ENCODE results near the gene ORMDL3.
"Not testable (repeated sequence)": the region's sequence is repeated elsewhere in the genome, so short reads cannot be mapped to it uniquely, and the experiment has no call there.

The ORMDL3 gene

DNA sequence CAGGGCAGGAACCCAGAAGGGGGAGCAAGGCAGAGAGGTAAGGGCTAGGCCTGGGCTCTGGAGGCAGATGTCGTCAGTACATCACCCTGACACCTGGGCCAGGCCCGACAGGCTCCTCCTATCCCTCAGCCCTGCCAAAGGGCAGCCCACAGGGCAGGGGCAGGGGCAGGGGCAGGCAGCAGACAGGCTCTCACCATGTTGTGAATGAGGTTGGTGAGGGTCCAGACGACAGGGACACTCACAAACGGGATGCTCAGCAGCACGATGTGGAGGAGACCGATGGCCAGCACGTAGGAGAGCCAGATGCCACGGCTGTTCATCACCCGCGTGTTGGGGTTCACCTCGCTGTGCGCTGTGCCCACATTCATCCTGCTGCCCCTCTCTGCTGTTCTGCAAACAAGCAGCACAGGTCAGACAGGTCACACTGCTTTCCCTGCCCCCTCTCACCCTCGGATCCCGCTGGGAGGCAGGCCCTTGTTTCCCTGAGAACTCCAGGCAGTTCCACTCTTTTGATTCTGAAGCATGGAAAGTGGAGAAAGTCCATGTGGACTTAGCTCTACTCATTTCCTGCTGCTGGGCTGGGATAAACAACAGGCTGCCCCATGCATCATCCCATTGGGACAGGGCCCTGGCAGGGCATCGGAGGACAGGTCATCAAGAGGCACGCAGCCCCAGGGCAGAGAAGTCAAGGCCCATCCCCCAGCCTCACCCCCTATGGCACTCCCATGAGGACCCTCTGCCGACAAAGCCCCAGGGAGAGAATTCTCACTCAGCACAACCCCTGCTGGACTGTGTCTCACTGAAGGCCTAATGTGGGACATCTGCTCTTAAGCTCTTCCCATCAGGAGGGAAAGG is 3.3 kb downstream of the ORMDL3 start:
- no peak for DNase-seq

DNA sequence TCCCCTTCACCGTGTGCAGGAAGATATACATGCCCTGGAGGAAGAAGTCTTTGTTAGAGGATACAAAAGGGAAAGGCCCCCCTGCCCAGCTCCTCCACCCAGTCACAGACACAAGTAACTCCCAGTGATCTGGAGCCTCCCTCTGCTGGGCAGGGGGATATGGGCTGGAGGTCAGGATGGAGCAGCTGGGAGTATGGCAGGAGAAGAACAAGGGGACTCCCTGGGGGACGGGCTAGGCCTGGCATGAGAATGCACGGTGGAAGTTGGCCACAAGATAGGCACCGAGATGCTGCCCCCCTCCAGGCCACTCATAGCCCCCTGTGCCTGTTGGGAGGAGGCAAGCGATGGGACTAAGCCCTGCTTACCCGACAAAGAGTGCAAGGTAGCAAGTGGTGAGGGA is 4.2 kb downstream of the ORMDL3 start:
- DNase-seq, result no peak

DNA sequence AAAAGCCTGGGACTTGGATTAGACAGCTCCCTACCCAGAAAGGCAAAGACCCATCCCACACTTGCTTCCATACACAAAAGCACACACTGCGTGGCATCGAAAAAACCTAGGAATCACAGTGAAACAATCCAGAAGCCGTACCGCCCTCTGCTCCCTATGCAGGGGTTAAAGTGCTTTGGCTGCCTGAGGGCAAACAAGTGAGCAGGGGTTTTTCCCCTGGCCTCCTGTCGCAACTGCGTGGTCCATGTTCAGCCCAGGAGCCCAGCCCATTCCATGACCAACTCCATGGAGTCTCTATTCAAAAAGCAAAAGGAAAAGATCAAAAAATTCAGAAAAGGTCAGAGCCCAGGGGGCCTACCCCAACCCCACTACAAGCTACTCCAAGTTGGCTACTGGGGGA is 5.4 kb downstream of the ORMDL3 start:
- DNase-seq, result no peak

DNA sequence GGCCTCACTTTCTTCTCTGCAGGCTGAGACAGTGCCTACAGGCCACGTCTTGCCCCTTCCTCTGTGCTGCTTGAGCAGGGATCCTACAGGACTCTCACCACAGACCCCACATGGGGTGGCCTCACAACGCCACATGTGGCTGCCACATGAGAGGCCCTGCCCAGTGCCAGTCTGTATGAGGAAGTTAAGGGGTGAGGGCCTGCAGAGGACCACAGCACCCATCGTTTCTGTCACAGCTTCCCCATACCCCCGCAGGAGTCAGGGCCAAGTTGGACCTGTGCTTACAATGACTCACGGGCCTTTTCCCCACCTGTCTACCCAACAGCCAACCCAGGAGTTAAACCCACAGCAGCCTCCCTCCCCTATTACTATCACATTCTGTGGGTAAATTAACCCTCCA is 6.1 kb downstream of the ORMDL3 start:
- DNase-seq, result peak; percentile 51

DNA sequence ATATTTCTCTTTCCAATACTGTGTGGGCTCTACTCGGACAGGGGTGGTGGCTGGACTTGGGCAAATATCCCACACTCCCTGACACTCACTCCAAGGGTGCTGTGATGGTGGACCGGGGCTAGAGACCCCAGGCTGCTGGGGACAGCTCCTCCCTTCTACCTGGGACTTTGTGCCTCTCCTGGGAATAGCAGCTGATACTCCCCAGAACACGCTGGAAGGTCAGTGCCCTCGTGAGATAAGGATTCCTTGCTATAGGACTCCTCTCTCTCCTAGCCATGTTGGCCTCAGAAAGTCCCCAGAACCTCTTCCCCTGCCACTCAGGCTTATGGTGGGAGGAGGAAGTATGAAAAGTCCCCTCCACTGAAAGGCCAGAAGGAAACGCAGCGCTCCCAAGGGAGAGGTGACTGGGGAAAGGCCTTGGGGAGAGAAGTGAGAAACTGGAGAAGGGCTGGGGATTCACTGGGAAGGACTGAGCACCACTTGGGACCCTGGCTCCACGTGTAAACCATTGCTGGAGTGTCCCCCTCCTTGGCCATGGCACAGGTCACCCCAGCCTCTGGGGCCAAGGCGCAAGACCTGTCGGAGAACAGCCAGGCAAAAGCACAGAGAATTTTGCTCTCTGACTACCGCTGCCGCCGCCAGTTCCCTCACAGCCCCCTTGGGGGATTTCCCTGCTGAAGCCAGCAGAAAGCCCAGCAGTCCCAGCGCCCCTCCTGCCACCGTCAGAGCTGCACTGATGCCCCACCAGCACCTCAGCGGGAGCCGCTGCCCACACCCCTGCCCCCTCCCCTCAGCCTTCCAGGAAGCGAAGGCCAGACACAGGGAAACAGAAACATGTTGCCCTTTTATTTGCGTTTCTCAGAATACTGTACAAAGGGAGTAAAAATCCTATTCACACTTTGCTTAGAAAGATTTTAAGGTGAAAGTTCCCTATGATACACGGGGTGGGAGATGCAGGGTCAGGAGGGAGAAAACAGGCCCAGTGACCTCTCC is 6.9 kb downstream of the ORMDL3 start:
- DNase-seq, result no peak

DNA sequence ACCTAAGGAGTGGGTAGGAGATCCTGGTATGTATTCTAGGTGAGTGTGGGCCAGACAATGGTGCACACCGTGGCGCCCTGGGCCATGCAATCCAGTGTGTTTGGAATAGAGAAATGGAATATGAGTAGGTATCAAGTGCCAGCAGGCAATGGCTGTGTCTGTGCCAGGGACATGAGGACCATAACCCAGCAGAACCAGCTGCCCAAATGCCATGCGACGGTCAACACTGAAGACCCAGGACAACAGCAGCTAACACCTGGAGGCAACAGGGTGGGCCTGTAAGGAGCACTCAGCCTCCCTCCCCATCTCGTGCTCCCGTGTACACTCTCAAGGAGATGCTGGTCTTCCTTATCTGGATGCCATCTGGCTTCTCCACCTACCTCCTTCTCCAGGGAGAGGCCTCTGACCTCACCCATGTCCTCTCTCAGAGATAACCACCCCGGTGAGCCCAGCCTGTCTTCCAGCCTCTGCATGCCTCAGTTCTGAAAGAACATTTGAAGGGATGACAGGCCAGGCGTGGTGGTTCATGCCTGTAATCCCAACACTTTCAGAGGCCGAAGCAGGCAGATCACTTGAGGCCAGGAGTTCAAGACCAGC is 8.2 kb downstream of the ORMDL3 start:
- DNase-seq, result peak; percentile 73

DNA sequence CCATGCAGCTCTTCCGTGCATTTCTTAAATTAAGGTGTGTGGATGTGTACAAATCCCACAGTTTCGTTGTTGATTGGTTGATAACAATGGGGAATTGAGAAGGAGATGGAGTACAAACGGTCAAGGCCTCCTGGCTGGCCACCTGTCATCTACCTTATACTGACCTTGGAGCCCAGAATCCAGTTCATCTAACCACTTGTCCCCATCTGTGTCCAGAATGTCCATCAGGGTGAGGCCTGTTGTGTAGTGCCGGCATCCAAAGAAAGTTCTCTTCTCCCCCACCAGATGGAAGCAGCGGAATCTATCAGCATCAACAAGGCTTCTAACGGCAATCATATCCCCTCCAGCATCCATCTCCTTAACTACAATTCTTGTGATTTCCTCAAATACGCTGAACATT is 10.5 kb downstream of the ORMDL3 start:
- DNase-seq, result peak; percentile 13

DNA sequence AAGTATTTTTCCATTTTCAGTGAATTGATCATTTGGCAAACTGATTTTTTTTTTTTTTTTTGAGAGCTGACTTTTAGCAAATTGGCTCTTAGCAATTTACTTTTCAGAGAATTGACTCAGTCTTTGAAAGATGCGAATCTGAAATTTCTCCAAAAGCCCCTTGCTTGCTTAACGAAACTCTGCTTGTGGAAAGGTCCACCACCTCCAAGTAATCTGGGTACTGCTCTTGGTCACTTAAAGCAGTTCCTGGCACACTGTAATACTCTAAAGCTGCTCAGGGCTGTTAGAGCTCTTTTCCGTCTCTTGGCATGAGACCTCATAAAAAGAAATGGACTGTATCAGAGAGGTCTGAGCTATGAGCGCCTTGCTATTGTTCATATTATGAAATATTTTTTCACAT is 11.8 kb downstream of the ORMDL3 start:
- no peak for DNase-seq

DNA sequence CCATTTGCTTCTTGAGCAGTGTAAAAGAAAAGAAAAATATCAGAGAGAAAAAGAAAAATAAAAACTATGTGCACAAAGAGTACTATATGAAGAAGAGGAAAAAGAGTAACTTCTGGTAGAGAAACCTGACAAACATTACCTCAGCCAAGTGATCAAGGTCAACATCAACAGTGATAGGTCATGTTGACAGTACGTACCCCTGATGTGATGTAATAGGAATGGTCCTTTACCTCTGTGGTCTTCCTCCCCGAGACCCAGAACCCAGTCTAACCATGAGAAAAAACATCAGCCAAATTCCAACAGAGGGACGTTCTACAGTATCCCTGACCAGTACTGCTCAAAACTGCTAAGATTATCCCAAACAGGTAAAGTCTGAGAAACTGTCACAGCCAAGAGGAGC is 13.4 kb downstream of the ORMDL3 start:
- no peak for DNase-seq

DNA sequence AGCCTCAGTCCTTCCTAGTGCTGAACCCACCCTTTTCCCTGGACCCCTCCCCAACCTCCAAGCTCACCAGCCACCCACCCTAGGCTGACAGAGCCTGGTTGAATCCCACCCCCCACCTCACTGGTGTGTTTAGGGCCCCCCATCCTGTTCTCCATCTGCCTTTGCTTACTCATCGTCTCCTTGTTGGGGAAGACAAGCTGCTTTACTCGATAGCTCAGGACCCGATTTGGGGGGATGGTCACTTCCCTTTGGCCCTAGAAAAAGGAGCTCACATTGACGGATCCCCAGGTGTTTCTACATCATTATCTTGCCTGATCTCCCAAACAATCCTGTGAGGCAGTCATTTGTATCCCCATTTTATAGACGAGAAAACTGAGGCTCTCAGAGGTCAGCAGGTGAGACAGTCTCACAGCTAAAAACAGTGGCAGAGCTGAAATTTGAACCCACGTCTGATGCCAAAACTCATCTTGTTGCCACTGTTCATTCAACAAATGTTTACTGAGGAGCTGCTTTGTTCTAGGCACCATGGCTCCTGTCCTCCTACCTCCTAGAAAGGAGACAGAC is 18.5 kb downstream of the ORMDL3 start:
- DNase-seq, result no peak

DNA sequence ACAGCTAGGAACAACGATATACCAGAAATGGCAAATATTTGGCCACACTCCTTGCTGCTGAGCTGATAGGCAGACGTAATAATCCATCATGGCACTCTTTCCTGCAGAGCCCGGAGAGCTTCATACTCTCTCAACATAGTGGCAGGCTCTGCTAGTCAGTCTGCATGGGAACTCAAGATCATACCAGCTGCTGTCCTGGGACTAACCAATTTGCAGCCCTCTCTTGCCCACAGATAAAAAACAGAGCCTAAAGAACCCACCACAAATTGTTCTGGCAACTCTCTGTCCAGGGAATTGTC is 22.5 kb downstream of the ORMDL3 start:
- DNase-seq, result no peak

DNA sequence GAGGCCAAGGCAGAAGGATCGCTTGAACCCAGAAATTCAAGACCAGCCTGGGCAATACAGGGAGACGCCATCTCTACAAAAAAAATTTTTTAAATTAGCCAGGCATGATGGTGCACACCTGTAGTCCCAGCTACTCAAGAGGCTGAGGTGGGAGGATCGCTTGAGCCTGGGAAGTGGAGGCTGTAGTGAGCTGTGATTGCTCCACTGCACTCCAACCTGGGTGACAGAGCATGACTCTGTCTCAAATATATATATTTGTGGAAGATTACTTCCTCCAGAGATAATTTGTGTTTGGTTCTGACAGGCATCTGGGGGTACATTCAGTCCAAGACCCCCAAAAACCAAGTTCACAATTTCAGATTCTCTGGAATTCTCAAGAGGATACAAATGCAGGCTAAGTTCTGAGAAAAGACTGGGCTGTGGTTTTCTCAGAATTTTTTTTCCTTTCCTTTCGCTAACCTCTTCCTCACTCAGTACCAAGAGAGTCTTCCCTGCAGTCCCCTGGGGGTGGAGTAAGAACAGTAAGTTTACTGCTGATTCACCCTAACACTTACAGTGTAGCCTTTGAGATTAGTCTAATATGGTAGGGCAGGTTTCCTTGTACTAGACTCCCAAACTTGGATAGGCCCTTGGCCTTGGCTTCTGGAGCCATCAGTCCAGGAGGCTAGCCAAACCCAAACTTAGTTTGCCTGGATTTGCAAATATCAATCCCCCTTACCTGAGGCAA is 24.1 kb downstream of the ORMDL3 start:
- DNase-seq, result peak; percentile 81

DNA sequence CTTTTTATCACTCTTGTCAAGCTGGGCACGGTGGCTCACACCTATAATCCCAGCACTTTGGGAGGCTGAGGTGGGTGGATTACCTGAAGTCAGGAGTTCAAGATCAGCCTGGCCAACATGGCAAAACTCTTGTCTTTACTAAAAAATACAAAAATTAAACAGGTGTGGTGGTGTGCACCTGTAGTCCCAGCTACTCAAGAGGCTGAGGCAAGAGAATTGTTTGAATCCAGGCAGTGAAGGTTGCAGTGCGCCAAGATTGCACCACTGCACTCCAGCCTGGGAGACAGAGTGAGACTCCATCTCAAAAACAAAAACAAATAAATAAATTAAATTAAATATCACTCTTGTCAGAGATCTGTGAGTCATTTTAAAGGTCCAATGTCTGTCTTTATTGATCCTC is 25.4 kb downstream of the ORMDL3 start:
- not testable (repeated sequence) for DNase-seq

DNA sequence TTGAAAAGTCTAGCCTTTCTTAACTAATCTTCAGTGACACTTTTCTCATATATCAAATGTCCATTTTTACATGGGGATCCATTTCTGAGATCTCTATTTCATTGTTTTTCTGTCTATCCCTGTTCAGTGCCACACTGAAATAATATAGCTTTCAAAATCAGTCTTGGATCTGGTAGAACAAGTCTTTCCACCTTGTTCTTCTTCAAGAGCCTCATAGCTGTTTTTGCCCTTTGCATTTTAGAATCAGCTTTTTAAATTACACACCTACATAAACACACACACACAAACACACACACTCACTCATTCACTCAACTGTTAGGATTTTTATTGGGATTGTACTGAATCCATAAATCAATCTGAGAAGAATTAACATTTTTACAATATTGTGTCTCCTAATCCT is 28.2 kb downstream of the ORMDL3 start:
- DNase-seq, result no peak

DNA sequence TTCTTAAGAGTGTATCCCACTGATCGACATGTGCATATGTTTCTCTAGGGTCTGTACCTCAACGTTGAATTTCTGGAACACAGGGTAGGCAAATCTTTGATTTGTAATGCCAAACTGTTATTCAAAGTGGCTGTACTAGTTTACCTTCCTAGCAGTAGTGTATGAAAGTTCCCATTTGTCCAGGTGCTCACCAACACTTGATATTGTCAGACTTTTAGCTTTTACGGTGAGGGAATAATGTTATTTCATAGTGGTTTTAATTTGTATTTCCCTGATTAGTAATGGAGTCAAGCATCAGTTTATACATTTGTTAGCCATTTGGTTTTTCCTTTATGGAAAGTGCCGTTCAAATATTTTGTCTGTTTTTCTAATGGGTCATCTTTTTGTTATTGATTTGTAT is 29.3 kb downstream of the ORMDL3 start:
- no peak for DNase-seq

DNA sequence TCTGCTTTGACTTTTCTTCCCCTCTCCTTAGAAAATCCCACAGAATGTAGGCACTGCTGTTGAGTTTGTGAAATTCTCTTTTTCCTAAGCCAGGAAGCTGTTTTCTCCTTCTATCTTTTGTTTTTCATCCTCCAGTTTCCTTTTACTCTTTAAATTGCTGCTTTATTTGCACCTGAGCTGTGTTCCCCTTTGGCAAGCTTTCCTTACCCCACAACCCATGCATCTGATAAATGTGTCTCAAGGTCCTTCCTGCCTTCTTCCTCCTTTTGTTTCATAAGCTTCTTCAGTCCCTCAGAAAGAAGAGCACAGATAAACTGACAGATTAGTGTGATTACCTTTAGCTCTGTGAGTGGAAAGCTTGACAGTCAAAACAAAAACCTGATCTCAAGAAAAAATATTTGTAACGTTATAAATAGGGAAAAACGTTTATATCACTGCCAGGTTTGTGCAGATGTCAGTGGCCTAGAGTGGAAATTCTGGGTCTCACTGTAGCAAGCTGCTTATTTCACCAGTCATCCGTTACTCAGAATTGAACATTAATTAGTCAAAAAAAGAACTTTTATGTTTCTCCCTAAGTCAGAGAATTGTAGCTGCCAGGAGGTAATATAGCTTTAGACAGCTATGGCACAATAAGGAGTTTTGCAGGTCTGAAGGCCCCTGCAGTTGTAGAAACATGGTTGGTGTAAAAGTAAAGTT is 32.6 kb downstream of the ORMDL3 start:
- DNase-seq, result peak; percentile 55

DNA sequence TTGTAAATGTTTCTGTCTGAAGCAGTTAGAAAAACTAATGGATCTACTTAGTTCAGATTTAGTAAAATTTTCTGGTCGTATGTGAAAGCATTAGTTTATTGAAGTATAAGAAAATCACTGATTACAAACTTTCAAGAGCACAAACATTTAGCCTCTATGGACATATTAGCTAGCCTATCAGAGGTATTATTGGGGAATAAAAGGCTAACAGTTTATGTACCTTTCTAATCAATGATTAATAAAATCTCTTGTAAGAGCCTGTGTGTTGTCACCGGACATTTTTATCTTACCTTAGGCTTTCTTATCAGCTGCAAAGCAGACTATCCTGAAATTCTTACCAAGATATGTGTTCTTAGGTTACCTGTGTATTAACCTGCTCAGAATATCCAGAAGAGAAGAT is 38.2 kb downstream of the ORMDL3 start:
- no peak for DNase-seq

DNA sequence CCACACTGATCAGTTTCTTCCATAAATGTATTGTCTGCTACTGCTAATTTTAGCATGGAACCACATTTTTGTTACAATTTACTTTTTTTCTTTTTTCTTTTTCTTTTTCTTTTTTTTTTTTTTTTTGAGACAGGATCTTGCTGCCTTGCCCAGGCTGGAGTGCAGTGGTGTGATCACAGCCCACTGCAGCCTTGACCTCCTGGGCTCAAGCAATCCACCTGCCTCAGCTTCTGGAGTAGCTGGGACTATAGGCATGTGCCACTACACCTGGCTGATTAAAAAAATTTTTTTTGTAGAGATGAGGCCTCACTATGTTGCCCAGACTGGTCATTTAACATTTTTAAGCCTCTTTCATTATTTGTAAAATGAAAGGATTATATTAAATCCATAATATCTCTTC is 40.3 kb downstream of the ORMDL3 start:
- DNase-seq, result no peak

DNA sequence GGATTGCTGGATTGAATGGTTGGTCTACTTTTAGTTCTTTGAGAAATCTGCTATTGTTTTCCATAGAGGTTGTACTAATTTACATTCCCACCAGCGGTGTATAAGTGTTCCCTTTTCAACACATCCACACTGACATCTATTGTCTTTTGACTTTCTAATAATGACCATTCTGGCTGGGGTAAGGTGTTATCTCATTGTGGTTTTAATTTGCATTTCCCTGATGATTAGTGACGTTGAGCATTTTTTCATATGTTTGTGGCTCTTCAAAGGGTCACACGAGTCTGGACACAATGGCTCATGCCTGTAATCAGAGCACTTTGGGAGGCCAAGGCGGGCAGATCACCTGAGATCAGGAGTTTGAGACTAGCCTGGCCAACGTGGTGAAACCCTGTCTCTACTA is 41.3 kb downstream of the ORMDL3 start:
- not testable (repeated sequence) for DNase-seq

DNA sequence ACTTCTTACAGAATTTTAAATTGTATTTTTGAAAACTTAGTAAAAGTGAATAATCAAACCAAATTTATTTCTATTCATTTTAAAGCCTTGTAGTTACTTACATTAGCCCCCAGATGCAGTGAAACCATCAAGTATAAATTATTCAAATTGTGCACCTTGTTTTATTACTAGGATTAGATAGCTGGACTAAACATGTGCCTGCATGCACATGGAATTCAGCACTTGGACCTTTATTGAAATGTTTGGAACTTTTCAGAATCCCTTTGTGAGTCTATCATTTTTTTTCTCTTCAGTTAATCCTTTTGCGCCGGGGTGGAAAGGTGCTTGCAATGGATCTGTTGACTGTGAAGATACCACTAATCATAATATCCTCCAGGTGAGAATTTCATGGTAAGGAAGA is 54.6 kb downstream of the ORMDL3 start:
- peak; percentile 80 for DNase-seq

DNA sequence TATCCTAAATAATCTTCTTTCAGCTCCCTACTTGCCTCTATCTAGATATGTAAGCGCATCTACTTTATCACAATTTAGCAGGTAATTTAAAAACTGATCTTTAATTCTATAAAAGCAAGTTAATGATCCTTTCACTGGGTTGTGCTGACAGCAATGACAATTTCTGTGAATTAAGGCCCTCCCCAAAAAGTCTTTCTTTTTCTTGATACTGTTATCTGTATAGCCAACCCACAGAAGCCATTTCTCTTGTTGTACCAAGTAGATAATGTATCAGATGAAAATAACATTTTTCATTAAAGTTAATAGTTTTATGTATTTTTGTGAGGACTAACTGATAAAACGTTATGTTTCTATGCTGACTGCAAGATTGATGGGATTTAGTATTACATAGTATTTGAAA is 55.6 kb downstream of the ORMDL3 start:
- DNase-seq, result peak; percentile 62
